ENCODE measurements around the gene DDAH1.

Gene DDAH1

GRCh38 chr1:85375493-85375892 is 89.5 kb downstream of the DDAH1 start:
- Histone ChIP-seq H3K9me3 (ENCODE audit: insufficient read depth, low read length) (no peaks in the 10 kb centered on the region), H3K9me2 (replicated peaks; ENCODE audit: insufficient read depth, low read length) (no peaks in the 10 kb centered on the region), H3F3A (ENCODE audit: insufficient read depth) (no peaks in the 10 kb centered on the region), H3K79me2 (ENCODE audit: insufficient read depth, low read length) (no peaks in the 10 kb centered on the region), H4K20me1 (ENCODE audit: low read depth, low read length) (no peaks in the 10 kb centered on the region), H3K9ac (ENCODE audit: low read length) (no peak overlapping the region), H3K4me3 (ENCODE audit: insufficient read depth, low read length, poor library complexity, severe bottlenecking) (no peak overlapping the region), H3K36me3 (ENCODE audit: low read length) (no peaks in the 10 kb centered on the region), H3K4me2 (ENCODE audit: low read depth, low read length, poor library complexity, severe bottlenecking) (no peak overlapping the region), H3K27me3 (ENCODE audit: low read length) (no peaks in the 10 kb centered on the region), H3K27ac (ENCODE audit: low read depth, low read length) (no peak overlapping the region), H2AFZ (ENCODE audit: low read depth, low read length, severe bottlenecking) (no peak overlapping the region)
- TF ChIP-seq EZH2phosphoT487 (conservative IDR thresholded peaks at IDR 0.05; ENCODE audit: low read length) (no peak), CTCF (IDR thresholded peaks at IDR 0.05; ENCODE audit: insufficient read depth, low read length, poor library complexity, severe bottlenecking) (no peak)

GRCh38 chr1:85374160-85374559 is 90.8 kb downstream of the DDAH1 start:
- Histone ChIP-seq H3K9me2 (replicated peaks; ENCODE audit: insufficient read depth, low read length) (no peaks in the 10 kb centered on the region), H3K4me3 (ENCODE audit: insufficient read depth, low read length, poor library complexity, severe bottlenecking) (no peak overlapping the region), H3K9me3 (ENCODE audit: insufficient read depth, low read length) (no peaks in the 10 kb centered on the region), H2AFZ (ENCODE audit: low read depth, low read length, severe bottlenecking) (no peak overlapping the region), H3K9ac (ENCODE audit: low read length) (no peak overlapping the region), H3F3A (ENCODE audit: insufficient read depth) (no peaks in the 10 kb centered on the region), H3K4me2 (ENCODE audit: low read depth, low read length, poor library complexity, severe bottlenecking) (no peak overlapping the region), H3K27me3 (ENCODE audit: low read length) (no peaks in the 10 kb centered on the region), H4K20me1 (ENCODE audit: low read depth, low read length) (no peaks in the 10 kb centered on the region), H3K79me2 (ENCODE audit: insufficient read depth, low read length) (no peaks in the 10 kb centered on the region), H3K36me3 (ENCODE audit: low read length) (no peaks in the 10 kb centered on the region), H3K27ac (ENCODE audit: low read depth, low read length) (no peak overlapping the region)
- TF ChIP-seq CTCF (IDR thresholded peaks at IDR 0.05; ENCODE audit: insufficient read depth, low read length, poor library complexity, severe bottlenecking) (no peak), EZH2phosphoT487 (conservative IDR thresholded peaks at IDR 0.05; ENCODE audit: low read length) (no peak)

GRCh38 chr1:85373378-85373708 is 91.6 kb downstream of the DDAH1 start:
- no peak overlapping the region for H3K27ac ChIP-seq (ENCODE audit: low read depth, low read length)
- H3K79me2 ChIP-seq (ENCODE audit: insufficient read depth, low read length): no peaks in the 10 kb centered on the region
- H3K4me3 ChIP-seq (ENCODE audit: insufficient read depth, low read length, poor library complexity, severe bottlenecking): no peak overlapping the region
- H2AFZ ChIP-seq (ENCODE audit: low read depth, low read length, severe bottlenecking): no peak overlapping the region
- no peaks in the 10 kb centered on the region for H4K20me1 ChIP-seq (ENCODE audit: low read depth, low read length)
- TF ChIP-seq CTCF (IDR thresholded peaks at IDR 0.05; ENCODE audit: insufficient read depth, low read length, poor library complexity, severe bottlenecking) (no peak), EZH2phosphoT487 (conservative IDR thresholded peaks at IDR 0.05; ENCODE audit: low read length) (no peak)
- H3K4me2 ChIP-seq (ENCODE audit: low read depth, low read length, poor library complexity, severe bottlenecking): no peak overlapping the region
- no peak overlapping the region for H3K9ac ChIP-seq (ENCODE audit: low read length)
- H3F3A ChIP-seq (ENCODE audit: insufficient read depth): no peaks in the 10 kb centered on the region
- H3K36me3 ChIP-seq (ENCODE audit: low read length): no peaks in the 10 kb centered on the region
- H3K9me3 ChIP-seq (ENCODE audit: insufficient read depth, low read length): no peaks in the 10 kb centered on the region
- H3K9me2 ChIP-seq (replicated peaks; ENCODE audit: insufficient read depth, low read length): no peaks in the 10 kb centered on the region
- no peaks in the 10 kb centered on the region for H3K27me3 ChIP-seq (ENCODE audit: low read length)

Measured in SU-DHL-6 (cell line).